SK-N-SH (cell line): ENCODE measurements around the gene MEF2C. TPM values are rescaled to one million over a fixed set of nuclear protein-coding genes. Genes with fewer than 3 reads are reported as not detected.

Source experiments
- CTCF ChIA-PET: fragments of 300-600, 350-600 bp; formaldehyde crosslinking; extraction: SDS; loops from one replicate; lab custom pipeline; 2021; lab: Yijun Ruan, JAX
- POLR2A ChIA-PET: fragments of 350-600 bp; sonication (Branson Sonifier 250); formaldehyde crosslinking; extraction: SDS; loops from one replicate; lab custom pipeline; 2020; ENCODE audit warnings: antibody characterized with exemption, inconsistent platforms; lab: Yijun Ruan, JAX
- DNase-seq: peaks from one replicate; pipeline ENCODE4 v3.0.0; 2012
- H2AFZ ChIP-seq: fragments of 200-600 bp; sonication (generic); 2 replicates; pipeline ENCODE4 v1.8.1; 2016; ENCODE audit warnings: antibody characterized with exemption, mild to moderate bottlenecking, low read depth
- H3F3A ChIP-seq: fragments of 200-600 bp; sonication (generic); replicated peaks from 2 replicates; pipeline ENCODE3; 2016; ENCODE audit warnings: antibody characterized with exemption, mild to moderate bottlenecking; ENCODE audit not compliant: insufficient read depth
- H3K27ac ChIP-seq, 2 experiments: fragments of 200-500 bp in 1 of 2; fragments of 200-600 bp in 1 of 2; sonication (Bioruptor generic) in 1 of 2; sonication (generic), shearing (Covaris generic) in 1 of 2; 2 replicates each; pipeline versions ENCODE4 v1.5.1 to v1.6.1; 2014 to 2016; ENCODE audit warnings: low read depth in 2 of 2, inconsistent platforms in 1 of 2, low read length in 1 of 2, mild to moderate bottlenecking in 1 of 2, mixed read lengths in 1 of 2
- H3K27me3 ChIP-seq: fragments of 200-600 bp; sonication (generic), shearing (Covaris generic); 2 replicates; pipeline ENCODE4 v1.6.1; 2016; ENCODE audit warnings: mixed run types; ENCODE audit not compliant: insufficient read depth
- H3K36me3 ChIP-seq, 2 experiments: fragments of 200-500 bp in 1 of 2; fragments of 200-600 bp in 1 of 2; sonication (Bioruptor generic) in 1 of 2; sonication (generic) in 1 of 2; replicated peaks in 1 of 2; 2 replicates each; pipeline versions ENCODE3 to v1.5.1; 2014 to 2016; ENCODE audit warnings: low read length in 1 of 2, mild to moderate bottlenecking in 1 of 2; ENCODE audit not compliant: insufficient read depth in 2 of 2, control insufficient read depth in 1 of 2
- H3K4me1 ChIP-seq, 2 experiments: fragments of 200-500 bp in 1 of 2; fragments of 200-600 bp in 1 of 2; sonication (Bioruptor generic) in 1 of 2; sonication (generic), shearing (Covaris generic) in 1 of 2; 2 replicates each; pipeline versions ENCODE4 v1.5.1 to v1.6.1; 2014 to 2016; ENCODE audit warnings: low read depth in 1 of 2, low read length in 1 of 2, mixed run types in 1 of 2; ENCODE audit not compliant: insufficient read depth in 2 of 2, control insufficient read depth in 1 of 2
- H3K4me2 ChIP-seq: fragments of 200-600 bp; sonication (generic), shearing (Covaris generic); 2 replicates; pipeline ENCODE4 v1.6.1; 2017; ENCODE audit warnings: mixed run types
- H3K4me3 ChIP-seq, 2 experiments: fragments of 200-500 bp in 1 of 2; fragments of 200-600 bp in 1 of 2; sonication (Bioruptor generic) in 1 of 2; sonication (generic), shearing (Covaris generic) in 1 of 2; 2 replicates each; pipeline versions ENCODE4 v1.5.1 to v1.8.1; 2014 to 2016; ENCODE audit warnings: low read depth in 2 of 2, inconsistent platforms in 1 of 2, low read length in 1 of 2, mild to moderate bottlenecking in 1 of 2, mixed read lengths in 1 of 2, moderate library complexity in 1 of 2
- H3K79me2 ChIP-seq: fragments of 200-600 bp; sonication (generic); 2 replicates; pipeline ENCODE4 v1.8.1; 2017; ENCODE audit warnings: mild to moderate bottlenecking; ENCODE audit not compliant: insufficient read depth
- H3K9ac ChIP-seq: fragments of 200-600 bp; sonication (generic); 2 replicates; pipeline ENCODE4 v1.6.1; 2017; ENCODE audit warnings: mixed run types
- H3K9me2 ChIP-seq: fragments of 200-600 bp; sonication (generic); 2 replicates; pipeline ENCODE4 v1.6.1; 2017; ENCODE audit warnings: mixed run types
- H3K9me3 ChIP-seq: fragments of 200-600 bp; sonication (generic); 2 replicates; pipeline ENCODE4 v1.6.1; 2017; ENCODE audit warnings: mixed run types, mild to moderate bottlenecking, moderate library complexity
- H4K20me1 ChIP-seq: fragments of 200-600 bp; sonication (generic); 2 replicates; pipeline ENCODE4 v1.6.1; 2017; ENCODE audit warnings: mild to moderate bottlenecking, mixed run types; ENCODE audit not compliant: insufficient read depth
- CHD2 ChIP-seq: fragments of 150-350 bp; IDR thresholded peaks from 2 replicates; pipeline ENCODE4 v1.6.1; 2018; ENCODE audit warnings: low read length; ENCODE audit not compliant: partially characterized antibody
- ELF1 ChIP-seq: IDR thresholded peaks from 2 replicates; pipeline ENCODE4 v1.4.0; 2012
- EP300 ChIP-seq, 2 experiments: IDR thresholded peaks; 2 replicates each; pipeline versions ENCODE4 v1.4.0 to v1.6.1; 2012; ENCODE audit warnings: borderline replicate concordance in 1 of 2, low read depth in 1 of 2, low read length in 1 of 2
- EZH2phosphoT487 ChIP-seq: fragments of 200-600 bp; sonication (generic); IDR thresholded peaks from 2 replicates; pipeline ENCODE4 v1.6.1; 2017; ENCODE audit warnings: low read depth, mixed run types, mild to moderate bottlenecking, antibody characterized with exemption, moderate library complexity, borderline replicate concordance
- FOXJ3 ChIP-seq: sonication (generic); formaldehyde crosslinking; IDR thresholded peaks from 2 replicates; pipeline ENCODE4 v1.5.1; 2020; ENCODE audit warnings: mild to moderate bottlenecking, missing genetic modification reagents
- FOXM1 ChIP-seq: IDR thresholded peaks from 2 replicates; pipeline ENCODE4 v1.4.0; 2012; ENCODE audit warnings: low read depth, mild to moderate bottlenecking
- JUND ChIP-seq: IDR thresholded peaks from 2 replicates; pipeline ENCODE4 v1.4.0; 2012
- MXI1 ChIP-seq: IDR thresholded peaks from 2 replicates; pipeline ENCODE4 v1.6.1; 2012; ENCODE audit warnings: mild to moderate bottlenecking, low read depth, low read length, improper control_type of control experiment
- POLR2AphosphoS5 ChIP-seq: IDR thresholded peaks from 2 replicates; pipeline ENCODE4 v1.6.1; 2012; ENCODE audit warnings: low read depth, low read length
- RAD21 ChIP-seq: IDR thresholded peaks from 2 replicates; pipeline ENCODE4 v1.6.1; 2012; ENCODE audit warnings: mild to moderate bottlenecking, low read length
- RCOR1 ChIP-seq: fragments of 150-350 bp; IDR thresholded peaks from 2 replicates; pipeline ENCODE4 v1.6.1; 2017; ENCODE audit warnings: antibody characterized with exemption, low read length
- RFX5 ChIP-seq: IDR thresholded peaks from 2 replicates; pipeline ENCODE4 v1.6.1; 2012; ENCODE audit warnings: mild to moderate bottlenecking, improper control_type of control experiment, low read length
- SIN3A ChIP-seq: IDR thresholded peaks from 2 replicates; pipeline ENCODE4 v1.6.1; 2012; ENCODE audit warnings: low read depth, mild to moderate bottlenecking, low read length, moderate library complexity, borderline replicate concordance
- SMC3 ChIP-seq: IDR thresholded peaks from 2 replicates; pipeline ENCODE4 v1.6.1; 2012; ENCODE audit warnings: low read depth, low read length, improper control_type of control experiment
- TAF1 ChIP-seq: IDR thresholded peaks from 2 replicates; pipeline ENCODE4 v1.6.1; 2012; ENCODE audit warnings: low read depth, mild to moderate bottlenecking, low read length, moderate library complexity, borderline replicate concordance
- TEAD4 ChIP-seq: IDR thresholded peaks from 2 replicates; pipeline ENCODE4 v1.4.0; 2012; ENCODE audit warnings: mild to moderate bottlenecking, borderline replicate concordance; ENCODE audit not compliant: insufficient read depth
- YY1 ChIP-seq: IDR thresholded peaks from 2 replicates; pipeline ENCODE4 v1.4.0; 2012; ENCODE audit warnings: low read depth, mild to moderate bottlenecking
- WGBS: methylation state at CpG from one replicate; pipeline ENCODE4 v1.1.6; 2017; ENCODE audit warnings: low lambda C conversion rate; 5-methylcytosine and 5-hydroxymethylcytosine counted together
- polyA plus RNA-seq, 3 experiments: library from polyadenylated mRNA; depleted of rRNA; stranded (reverse); fragments of >200 nt; gene quantifications; 2 replicates each; pipeline ENCODE4 v1.2.3, GENCODE V29; 2012
- TF ChIP-seq, protein P1 (sequence below): IDR thresholded peaks from 2 replicates; pipeline ENCODE4; 2012
- TF ChIP-seq, protein P2 (sequence below): IDR thresholded peaks from 2 replicates; pipeline ENCODE4 v1.4.0; 2012; ENCODE audit warnings: low read depth, borderline replicate concordance

MEF2C gene
- polyA plus RNA-seq, 1 of the 3 experiments (the other 2 are of a cell fraction), result 1.2 TPM

DNA sequence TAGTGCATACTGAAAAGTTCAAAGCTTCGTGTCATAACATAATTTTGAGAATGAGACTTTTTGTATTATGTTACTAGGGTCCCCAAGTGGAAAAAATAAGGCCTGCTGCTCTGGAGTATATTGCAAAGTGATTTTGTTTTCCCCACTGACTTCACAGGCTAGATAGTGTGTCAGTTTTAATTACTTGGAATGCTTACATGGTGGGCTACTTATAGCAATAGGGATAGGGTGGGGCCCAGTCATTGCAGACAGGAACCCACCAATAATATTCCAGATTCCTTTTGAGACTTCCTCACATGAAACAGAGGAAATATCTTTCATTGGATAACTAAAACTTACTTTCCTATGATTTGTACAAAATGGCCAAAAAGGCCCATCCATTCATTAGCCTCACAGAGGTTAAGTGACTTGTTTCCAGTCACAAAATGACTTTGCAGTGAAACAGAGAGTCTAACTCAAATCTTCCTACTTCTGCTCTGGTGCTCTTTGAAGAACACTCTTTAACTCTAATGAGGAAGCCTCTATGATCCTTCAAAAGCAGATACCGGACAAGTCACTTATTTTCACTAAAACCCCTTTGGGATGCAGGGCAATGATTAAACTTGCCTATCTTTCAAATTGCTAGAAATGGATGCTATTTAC, 16.2 kb upstream of the MEF2C start:
- no peaks in the 10 kb centered on the region for H3K9me3 ChIP-seq
- H4K20me1 ChIP-seq, result no peaks in the 10 kb centered on the region
- H3K27me3 ChIP-seq, result no peaks in the 10 kb centered on the region
- H2AFZ ChIP-seq, result no peak overlapping the region
- H3F3A ChIP-seq, result no peaks in the 10 kb centered on the region
- DNase-seq, result no peak
- no peak overlapping the region for H3K4me2 ChIP-seq
- no peak for TF ChIP-seq RCOR1
- TF ChIP-seq CHD2, result no peak
- TF ChIP-seq MXI1, result no peak
- TF ChIP-seq, protein P1, sequence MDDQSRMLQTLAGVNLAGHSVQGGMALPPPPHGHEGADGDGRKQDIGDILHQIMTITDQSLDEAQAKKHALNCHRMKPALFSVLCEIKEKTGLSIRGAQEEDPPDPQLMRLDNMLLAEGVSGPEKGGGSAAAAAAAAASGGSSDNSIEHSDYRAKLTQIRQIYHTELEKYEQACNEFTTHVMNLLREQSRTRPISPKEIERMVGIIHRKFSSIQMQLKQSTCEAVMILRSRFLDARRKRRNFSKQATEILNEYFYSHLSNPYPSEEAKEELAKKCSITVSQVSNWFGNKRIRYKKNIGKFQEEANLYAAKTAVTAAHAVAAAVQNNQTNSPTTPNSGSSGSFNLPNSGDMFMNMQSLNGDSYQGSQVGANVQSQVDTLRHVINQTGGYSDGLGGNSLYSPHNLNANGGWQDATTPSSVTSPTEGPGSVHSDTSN, result no peak
- TF ChIP-seq FOXJ3 (CRISPR knock-in tag), result no peak
- TF ChIP-seq, all 33 proteins: peak for 0
- Histone ChIP-seq H3K79me2 (no peaks in the 10 kb centered on the region), H3K9me2 (no peaks in the 10 kb centered on the region), H3K27ac (no peak overlapping the region), H3K36me3 (no peaks in the 10 kb centered on the region), H3K9ac (no peak overlapping the region), H3K4me3 (no peak overlapping the region), H3K4me1 (no peaks in the 10 kb centered on the region)
- 63% methylated on average over 2 of the region's 2 CpGs for WGBS
- CTCF ChIA-PET, result no interaction called here
- POLR2A ChIA-PET, result no interaction called here

DNA sequence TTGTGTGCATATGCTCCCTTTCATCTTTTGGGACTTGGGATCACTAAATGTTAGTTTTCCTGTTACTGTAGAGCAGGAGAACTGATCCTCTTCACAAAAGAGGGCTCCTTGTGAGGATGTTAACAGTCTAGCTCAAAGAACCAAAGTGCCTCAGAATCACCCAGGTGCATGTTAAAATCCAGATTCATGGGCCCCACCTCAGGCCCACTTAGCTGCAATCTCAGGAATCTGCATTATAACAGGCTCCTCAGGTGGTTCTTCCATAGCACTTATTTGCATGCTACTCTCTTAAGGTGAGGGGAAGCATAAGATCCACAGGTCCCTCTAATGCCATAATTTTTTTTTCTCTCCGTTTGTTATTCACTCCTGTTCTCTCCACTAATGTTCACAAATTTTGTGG, 14.8 kb upstream of the MEF2C start:
- no peak overlapping the region for H3K4me3 ChIP-seq
- no peak overlapping the region for H2AFZ ChIP-seq
- H3K27me3 ChIP-seq, result no peaks in the 10 kb centered on the region
- TF ChIP-seq SIN3A (no peak), JUND (no peak), RFX5 (no peak), TAF1 (no peak), YY1 (no peak), EZH2phosphoT487 (no peak), RAD21 (no peak), RCOR1 (no peak), TEAD4 (no peak), FOXM1 (no peak), ELF1 (no peak), CHD2 (no peak), EP300 (IDR thresholded peaks at IDR 0.05; ENCODE audit: borderline replicate concordance in 1 of 2, low read depth in 1 of 2, low read length in 1 of 2) (no peak), SMC3 (no peak), POLR2AphosphoS5 (no peak)
- TF ChIP-seq, protein P1, result no peak
- TF ChIP-seq, protein P2, sequence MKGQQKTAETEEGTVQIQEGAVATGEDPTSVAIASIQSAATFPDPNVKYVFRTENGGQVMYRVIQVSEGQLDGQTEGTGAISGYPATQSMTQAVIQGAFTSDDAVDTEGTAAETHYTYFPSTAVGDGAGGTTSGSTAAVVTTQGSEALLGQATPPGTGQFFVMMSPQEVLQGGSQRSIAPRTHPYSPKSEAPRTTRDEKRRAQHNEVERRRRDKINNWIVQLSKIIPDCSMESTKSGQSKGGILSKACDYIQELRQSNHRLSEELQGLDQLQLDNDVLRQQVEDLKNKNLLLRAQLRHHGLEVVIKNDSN, result no peak
- TF ChIP-seq, all 33 proteins: peak for 0
- H3K4me1 ChIP-seq, result no peaks in the 10 kb centered on the region
- H3F3A ChIP-seq, result no peaks in the 10 kb centered on the region
- H3K9me3 ChIP-seq, result no peaks in the 10 kb centered on the region
- POLR2A ChIA-PET, result no interaction called here
- no peaks in the 10 kb centered on the region for H3K79me2 ChIP-seq
- H3K9me2 ChIP-seq, result no peaks in the 10 kb centered on the region
- H4K20me1 ChIP-seq, result no peaks in the 10 kb centered on the region
- 53% methylated on average over 1 of the region's 1 CpG for WGBS
- H3K9ac ChIP-seq, result no peak overlapping the region
- H3K27ac ChIP-seq, result no peak overlapping the region
- no peak overlapping the region for H3K4me2 ChIP-seq
- H3K36me3 ChIP-seq, result no peaks in the 10 kb centered on the region
- no peak for DNase-seq
- CTCF ChIA-PET, result no interaction called here
